GM19468 (cell line): ENCODE results near the gene PIMREG.

Experiments used
- ATAC-seq: cut with Tn5 transposase; IDR thresholded peaks from one replicate; pipeline ENCODE4 v1.9.1; 2021; ENCODE audit warnings: mild to moderate bottlenecking, moderate library complexity, moderate number of reproducible peaks; ENCODE audit not compliant: unreplicated experiment; ENCODE audit errors: extremely low read depth

The PIMREG gene

DNA sequence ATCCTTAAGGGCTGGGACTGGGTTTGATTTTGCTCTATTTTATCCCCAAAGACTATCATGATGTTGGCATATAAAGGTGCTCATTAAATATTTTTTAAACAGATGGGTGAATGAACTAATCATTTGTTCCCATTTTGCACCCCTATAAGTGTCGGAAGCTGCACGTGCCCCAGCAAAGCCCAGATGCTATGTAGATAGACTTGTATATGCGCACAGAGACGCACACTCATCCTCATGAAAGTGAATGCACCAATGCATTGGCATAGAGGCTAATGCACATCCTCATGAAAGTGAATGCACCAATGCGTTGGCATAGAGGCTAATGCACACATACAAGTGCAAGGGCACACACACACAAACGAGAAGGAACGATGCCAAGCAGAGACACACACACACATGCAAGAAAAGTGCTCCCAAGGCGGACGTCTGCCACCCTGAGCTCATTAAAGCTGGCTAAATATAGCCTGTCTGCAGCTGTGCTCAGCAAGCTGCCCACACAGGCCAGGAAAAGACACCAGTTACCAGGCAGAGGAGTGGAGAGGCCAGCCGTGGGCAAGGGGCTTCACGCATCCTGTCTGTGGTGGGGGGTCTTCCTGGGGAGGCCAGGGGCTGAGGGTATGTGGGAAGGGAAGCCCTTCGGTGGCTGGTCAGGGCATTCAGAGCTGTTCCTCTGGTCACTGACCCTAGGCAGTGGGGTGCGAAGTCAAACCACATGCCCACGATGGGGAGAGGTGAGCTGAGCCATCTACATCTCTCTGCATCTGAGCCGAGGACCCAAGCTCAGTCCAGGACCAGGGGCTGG, 52.6 kb downstream of the PIMREG start:
- no peak for ATAC-seq

DNA sequence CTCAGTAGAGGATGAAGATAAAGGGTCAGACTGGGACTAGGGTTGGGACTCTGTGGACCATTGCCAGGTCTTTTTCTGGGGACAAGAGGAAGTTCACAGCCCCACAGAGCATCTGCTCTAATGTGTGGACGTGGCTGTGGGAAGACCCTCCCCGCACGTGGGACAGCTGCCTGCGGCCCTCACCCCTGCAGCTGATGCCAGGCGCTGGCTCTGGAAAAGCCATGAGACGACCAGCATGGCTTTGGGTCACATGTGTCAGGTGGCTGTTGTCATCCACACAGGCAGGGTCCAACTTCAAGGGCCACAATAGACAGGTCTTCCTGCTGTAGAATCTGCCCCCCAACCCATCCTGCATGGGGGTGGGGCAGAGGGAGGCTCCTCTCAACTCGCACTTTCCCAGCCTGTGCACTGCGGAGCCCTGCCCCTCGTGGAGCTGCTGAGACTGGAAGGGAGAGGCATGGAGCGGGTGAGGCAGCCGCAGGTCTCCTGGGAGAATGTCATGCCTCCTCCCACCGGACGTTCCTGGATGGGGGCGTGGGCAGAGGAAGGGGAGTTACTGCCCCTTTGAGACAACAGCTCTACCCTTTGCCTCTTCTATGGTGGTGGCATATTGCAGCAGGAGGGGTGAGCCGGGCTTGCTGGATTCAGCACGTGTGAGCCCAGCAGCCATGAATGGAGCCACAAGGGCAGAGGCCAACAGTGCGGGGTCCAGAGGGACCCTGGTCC, 53.4 kb downstream of the PIMREG start:
- ATAC-seq, result no peak

DNA sequence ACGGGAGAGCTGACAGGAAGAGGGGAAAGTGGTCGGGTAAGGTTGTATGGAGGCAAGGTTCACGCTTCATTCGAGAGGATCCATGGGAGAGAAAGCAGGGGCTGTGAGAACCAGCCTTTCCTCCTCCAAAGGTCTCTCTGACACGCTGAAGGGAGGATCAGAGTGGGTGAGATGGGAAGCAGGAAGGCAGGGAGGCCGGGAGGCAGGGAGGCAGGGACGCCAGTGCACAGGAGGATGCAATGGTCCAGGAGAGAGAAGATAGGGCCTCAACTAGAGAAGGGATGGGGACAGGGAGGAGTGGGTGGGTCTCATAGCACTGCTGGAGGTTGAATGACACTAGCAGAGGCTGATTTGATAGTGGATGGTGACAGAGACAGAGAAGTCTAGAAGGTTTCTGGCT, 54.1 kb downstream of the PIMREG start:
- no peak for ATAC-seq

DNA sequence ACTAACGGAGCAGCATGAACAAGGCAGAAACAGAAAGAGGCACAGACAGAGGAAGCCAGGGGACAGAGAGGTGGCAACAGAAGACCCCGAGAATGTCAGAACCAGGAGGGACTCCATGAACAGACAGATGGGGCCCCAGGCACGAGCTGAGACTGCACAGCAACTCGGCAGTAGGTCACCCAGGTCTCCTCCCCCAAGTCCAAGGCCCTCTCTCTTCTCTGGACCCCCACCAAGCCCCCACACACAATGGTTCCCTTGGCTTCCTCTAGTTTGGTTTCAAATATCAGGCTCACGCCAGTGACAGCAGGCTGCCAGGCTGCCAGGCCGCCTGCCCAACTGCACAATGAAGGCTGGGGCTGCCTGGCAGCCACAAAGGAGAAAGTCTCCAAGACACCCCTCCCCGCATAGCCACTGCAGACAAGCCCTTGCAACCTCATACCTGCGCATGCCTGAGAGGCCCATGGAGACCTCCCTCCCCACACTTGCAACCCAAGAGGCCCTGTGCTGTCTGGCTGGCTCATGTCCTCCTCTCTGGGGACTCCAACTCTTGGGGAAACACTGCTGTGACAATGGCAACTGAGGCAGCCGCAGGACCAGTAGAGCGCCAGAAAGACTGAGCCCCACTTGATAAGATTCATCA, 54.8 kb downstream of the PIMREG start:
- no peak for ATAC-seq
